ENCODE measurements around the gene MYBL2.

DNA sequence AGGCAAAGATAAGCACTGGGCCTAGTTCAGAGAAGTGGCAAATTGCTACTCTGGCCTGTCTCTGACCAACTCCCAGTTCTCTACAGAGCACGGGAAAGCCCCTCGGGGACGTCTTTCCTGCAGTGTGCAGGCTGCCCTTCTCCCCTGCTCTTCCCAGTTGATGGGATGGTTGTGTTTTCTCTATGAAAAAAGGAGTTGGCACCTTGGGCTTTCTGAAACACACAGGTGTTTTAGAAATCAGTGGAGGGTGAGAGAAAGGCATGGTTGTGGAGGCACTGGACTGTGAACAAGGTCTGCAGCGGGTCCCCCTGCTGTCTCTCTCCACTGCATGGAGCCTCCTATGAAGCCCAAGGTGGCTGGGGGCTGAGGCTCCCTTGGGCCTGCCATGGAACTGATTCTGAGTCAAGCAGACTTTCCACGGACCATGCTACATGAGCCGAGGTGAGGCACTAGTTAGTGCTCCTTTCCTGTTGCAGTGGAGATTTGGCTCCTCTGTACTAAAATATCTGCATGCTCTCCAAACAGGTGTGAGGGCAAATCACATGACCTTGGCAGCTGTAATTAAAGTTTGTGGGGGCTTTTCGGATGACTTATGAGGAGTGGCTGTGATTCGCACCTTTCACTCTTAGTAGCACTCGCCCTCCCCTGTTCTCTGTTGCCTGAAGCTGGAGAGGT lies 43.6 kb downstream of the MYBL2 start:
- no peak for TF ChIP-seq CTCF (IDR thresholded peaks at IDR 0.05)
- TF ChIP-seq EZH2 (IDR thresholded peaks at IDR 0.05; ENCODE audit: borderline replicate concordance, insufficient read depth, low read depth, low read length, poor library complexity, severe bottlenecking) = no peak

All from B cell (primary cell).